ENCODE measurements around the gene SELENOO. TPM values are rescaled to one million over a fixed set of nuclear protein-coding genes. Genes with fewer than 3 reads are reported as not detected.

SELENOO gene
- total and polyA plus RNA-seq, 2 of the 13 experiments (the other 11 are each of a cell fraction or from before 2014, with no cell fraction given): 14.4 to 19.0 TPM

- no peak for TF ChIP-seq FOXA3 (CRISPR knock-in tag; IDR thresholded peaks at IDR 0.05)
- TF ChIP-seq ZNF530 (CRISPR knock-in tag; IDR thresholded peaks at IDR 0.05; ENCODE audit: low read depth): no peak
- no peak for TF ChIP-seq RXRB (CRISPR knock-in tag; IDR thresholded peaks at IDR 0.05; ENCODE audit: borderline replicate concordance)
- TF ChIP-seq ZNF441 (CRISPR knock-in tag; IDR thresholded peaks at IDR 0.05; ENCODE audit: borderline replicate concordance): no peak
- no peak for TF ChIP-seq HMG20B (CRISPR knock-in tag; conservative IDR thresholded peaks at IDR 0.05)
- TF ChIP-seq ATF6 (CRISPR knock-in tag; conservative IDR thresholded peaks at IDR 0.05): no peak
- no peak for TF ChIP-seq ZNF549 (CRISPR knock-in tag; IDR thresholded peaks at IDR 0.05)
- TF ChIP-seq SRSF1 (optimal IDR thresholded peaks at IDR 0.05; ENCODE audit: low read depth, low read length): no peak
- no peak for TF ChIP-seq ZNF83 (CRISPR knock-in tag; IDR thresholded peaks at IDR 0.05; ENCODE audit: borderline replicate concordance)
- TF ChIP-seq SRSF4 (IDR thresholded peaks at IDR 0.05; ENCODE audit: low read depth, low read length, poor library complexity, severe bottlenecking): no peak
- no peak for TF ChIP-seq TARDBP (CRISPR knock-in tag; IDR thresholded peaks at IDR 0.05)
- TF ChIP-seq ZUFSP (CRISPR knock-in tag; IDR thresholded peaks at IDR 0.05; ENCODE audit: borderline replicate concordance): no peak
- no peak for TF ChIP-seq ZNF784 (CRISPR knock-in tag; IDR thresholded peaks at IDR 0.05; ENCODE audit: borderline replicate concordance)
- no peak for TF ChIP-seq KDM2A (CRISPR knock-in tag; IDR thresholded peaks at IDR 0.05; ENCODE audit: borderline replicate concordance, low read depth)
- peak; percentile 9; the same call in 1 of the 2 replicates for TF ChIP-seq NRL (CRISPR knock-in tag; IDR thresholded peaks at IDR 0.05; ENCODE audit: borderline replicate concordance)
- TF ChIP-seq KDM1A (CRISPR knock-in tag; IDR thresholded peaks at IDR 0.05): no peak
- no peak for TF ChIP-seq RERE (CRISPR knock-in tag; IDR thresholded peaks at IDR 0.05; ENCODE audit: low read depth)
- TF ChIP-seq ZNF282 (IDR thresholded peaks at IDR 0.05; ENCODE audit: partially characterized antibody): no peak
- TF ChIP-seq MED1 (CRISPR knock-in tag; IDR thresholded peaks at IDR 0.05): no peak
Observed at GRCh38 chr22:50206599-50206998, 5.8 kb downstream of the SELENOO start (continued).

Measured in HepG2 (cell line).